K562 (cell line): Measurements from ENCODE around the gene CXCL13.

Experiments used
- CTCF ChIP-seq, 3 experiments: IDR thresholded peaks in 2 of 3; conservative IDR thresholded peaks in 1 of 3; 2 replicates each; pipeline ENCODE4 v1.5.1; 2011 to 2012; ENCODE audit warnings: low read length in 3 of 3, mild to moderate bottlenecking in 3 of 3, control low read depth in 2 of 3, improper control_type of control experiment in 1 of 3, inconsistent platforms in 1 of 3, low read depth in 1 of 3, mixed read lengths in 1 of 3, moderate library complexity in 1 of 3; ENCODE audit not compliant: insufficient read depth in 2 of 3
- POLR2A ChIP-seq: fragments of 450-650 bp; conservative IDR thresholded peaks from 2 replicates; pipeline ENCODE4 v1.6.1; 2016

- TF ChIP-seq CTCF (IDR thresholded peaks at IDR 0.05 in 2 of 3, conservative IDR thresholded peaks at IDR 0.05 in 1 of 3; ENCODE audit: insufficient read depth in 2 of 3, low read depth in 1 of 3, low read length in 3 of 3) (no peak), POLR2A (no peak)
These were observed 28.6 kb downstream of the CXCL13 start for GRCh38 chr4:77634132-77634785.
